ENCODE data around the gene OR5K4.

Gene OR5K4

GRCh38 chr3:98353554-98353953 is at the start of gene OR5K4:
Gene OR5K4 (plus strand): TSS chr3:98353854. CDS start chr3:98353854, 0 bp downstream.
- no peak for DNase-seq

- DNase-seq, result no peak
Measured at GRCh38 chr3:98322101-98322500, 31.6 kb upstream of the OR5K4 start.

GRCh38 chr3:98322686-98323085 is 31.0 kb upstream of the OR5K4 start:
- no peak for DNase-seq

GRCh38 chr3:98323425-98323824 is 30.2 kb upstream of the OR5K4 start:
- no peak for DNase-seq

- no peak for DNase-seq
Measured at GRCh38 chr3:98325055-98325454, 28.6 kb upstream of the OR5K4 start.

- no peak for DNase-seq
Measured at GRCh38 chr3:98326105-98326893, 27.4 kb upstream of the OR5K4 start.

GRCh38 chr3:98326945-98327344 is 26.7 kb upstream of the OR5K4 start:
- DNase-seq, result no peak

- DNase-seq, result no peak
Measured at GRCh38 chr3:98328933-98329332, 24.7 kb upstream of the OR5K4 start.

- no peak for DNase-seq
Measured at GRCh38 chr3:98329392-98330124, 24.1 kb upstream of the OR5K4 start.

GRCh38 chr3:98331329-98331728 is 22.3 kb upstream of the OR5K4 start:
- DNase-seq, result no peak

- DNase-seq, result no peak
Measured at GRCh38 chr3:98333989-98334606, 19.6 kb upstream of the OR5K4 start.

- DNase-seq, result no peak
Measured at GRCh38 chr3:98339031-98339430, 14.6 kb upstream of the OR5K4 start.

- DNase-seq, result no peak
Measured at GRCh38 chr3:98341758-98342157, 11.9 kb upstream of the OR5K4 start.

- DNase-seq, result no peak
Measured at GRCh38 chr3:98343647-98344507, 9.8 kb upstream of the OR5K4 start.

- no peak for DNase-seq
Measured at GRCh38 chr3:98350082-98350481, 3.6 kb upstream of the OR5K4 start.

- DNase-seq, result no peak
Measured at GRCh38 chr3:98359250-98359649, 5.6 kb downstream of the OR5K4 start.

- no peak for DNase-seq
Measured at GRCh38 chr3:98359993-98360675, 6.5 kb downstream of the OR5K4 start.

- no peak for DNase-seq
Measured at GRCh38 chr3:98360681-98361080, 7.0 kb downstream of the OR5K4 start.

- no peak for DNase-seq
Measured at GRCh38 chr3:98361289-98361688, 7.6 kb downstream of the OR5K4 start.

GRCh38 chr3:98367464-98368246 is 14.0 kb downstream of the OR5K4 start:
- no peak for DNase-seq

- DNase-seq, result no peak
Measured at GRCh38 chr3:98371186-98371585, 17.5 kb downstream of the OR5K4 start.

Measured in activated CD4-positive, CD25-positive, alpha-beta regulatory T cell treated with anti-CD3 and anti-CD28 coated beads, Interleukin-2, amount 50 U/mL, for 72 hours (primary cell).